Activated CD8-positive, alpha-beta memory T cell treated with anti-CD3 and anti-CD28 coated beads for 48 hours (primary cell): ENCODE results near the gene LCN12.

ENCODE experiments used
- DNase-seq, 3 experiments: peaks; one replicate each; pipeline ENCODE4 v3.0.0-alpha.2; 2020; ENCODE audit warnings: low read depth in 2 of 3, low spot score in 2 of 3

LCN12 gene

DNA sequence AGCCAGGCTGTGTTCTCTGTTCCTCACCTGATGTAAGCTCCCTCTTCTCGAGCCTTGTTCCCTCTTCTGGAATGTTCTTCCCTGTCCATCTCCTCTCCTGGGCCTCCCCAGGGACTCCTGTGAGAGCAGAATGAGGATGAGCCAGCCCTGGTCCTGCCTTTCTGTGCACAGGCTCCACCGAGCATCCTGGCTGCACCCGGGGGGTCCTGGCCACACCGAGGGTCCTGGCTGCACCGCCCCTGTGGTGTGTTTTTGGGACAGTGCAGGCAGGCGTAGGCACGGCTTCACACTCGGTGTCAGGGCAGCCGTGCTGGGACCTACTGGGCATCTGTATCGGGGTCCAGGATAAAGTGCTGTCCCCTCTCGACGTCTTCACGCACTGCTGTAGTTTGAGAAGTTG, 25.3 kb upstream of the LCN12 start:
- DNase-seq = no peak

DNA sequence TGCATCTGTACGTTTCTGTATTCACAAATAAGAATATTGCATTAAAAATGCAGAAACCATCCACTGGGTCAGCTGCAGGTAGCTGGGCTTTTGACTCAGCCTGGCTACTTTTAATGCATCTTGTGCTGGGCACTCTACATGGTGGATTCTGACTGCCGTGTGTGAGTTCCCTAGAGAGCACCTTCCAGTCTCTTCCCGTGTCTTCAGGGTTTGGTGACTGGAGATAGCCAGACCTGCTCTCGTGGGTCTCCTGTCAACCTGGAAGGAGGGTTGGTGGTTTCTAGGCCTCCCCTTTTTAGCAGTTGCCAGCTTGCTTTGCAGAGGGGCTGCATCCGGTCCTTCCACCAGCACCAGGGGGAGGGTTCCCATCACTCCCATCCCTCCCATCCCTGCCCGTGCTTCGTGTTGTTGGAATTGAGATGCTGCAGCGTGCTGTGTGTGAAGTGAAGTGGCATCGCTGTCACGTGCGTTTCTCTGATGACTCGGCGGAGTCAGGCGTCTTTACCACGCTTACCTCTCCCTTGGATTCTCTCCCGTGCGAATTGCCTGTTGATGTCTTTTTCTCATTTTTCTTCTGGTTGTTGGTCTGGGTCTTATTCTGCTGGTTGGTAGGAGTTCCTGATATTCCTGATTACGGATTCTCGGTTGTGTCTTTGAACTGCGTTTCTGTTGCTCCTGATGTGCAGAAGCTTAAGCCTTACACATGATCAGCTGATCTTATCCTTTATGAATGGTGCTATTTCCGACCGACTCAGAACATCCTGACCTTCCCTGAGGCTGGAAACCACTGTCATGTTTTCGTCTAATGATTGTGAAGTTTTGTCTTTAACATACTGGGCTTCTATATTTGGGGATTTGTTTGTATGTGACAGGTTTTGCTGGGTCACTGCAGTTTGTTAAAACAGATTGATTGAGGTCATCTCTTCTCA, 24.5 kb upstream of the LCN12 start:
- DNase-seq = no peak

DNA sequence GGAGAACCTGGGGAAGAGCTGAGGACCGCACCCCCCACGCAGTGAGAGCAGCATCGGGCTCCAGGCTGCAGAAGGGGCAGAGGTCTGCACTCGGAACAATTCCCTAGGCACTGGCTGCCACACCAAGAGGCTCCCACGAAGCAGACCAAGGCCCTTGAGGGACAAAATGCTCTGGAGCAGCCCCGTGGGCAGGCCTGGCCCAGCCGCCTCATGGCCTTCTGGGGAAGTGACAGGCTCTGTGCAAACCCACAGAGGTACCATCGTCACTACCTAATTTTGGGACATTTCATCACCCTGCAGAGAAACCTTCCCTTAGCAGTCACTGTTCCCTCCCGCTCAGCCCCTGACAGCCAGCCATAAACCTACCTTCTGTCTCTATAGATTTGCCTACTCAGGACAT, 23.5 kb upstream of the LCN12 start:
- no peak for DNase-seq

DNA sequence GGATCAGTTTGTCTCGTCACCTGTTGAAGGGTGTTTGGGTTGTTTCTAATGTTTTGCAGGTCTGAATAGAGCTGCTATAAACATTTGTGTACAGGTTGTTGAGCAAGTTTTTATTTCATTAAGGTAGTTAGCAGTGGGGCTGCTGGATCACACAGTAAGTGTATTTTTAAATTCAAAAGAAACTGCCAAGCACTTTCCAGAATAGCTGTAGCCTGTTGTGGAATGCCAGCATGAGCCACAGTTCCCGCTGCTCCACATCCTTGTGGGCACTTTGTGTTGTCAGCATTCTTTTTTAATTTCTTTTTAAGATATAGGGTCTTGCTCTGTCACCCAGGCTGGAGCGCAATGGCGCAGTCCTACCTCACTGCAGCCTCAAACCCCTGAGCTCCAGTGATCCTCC, 22.1 kb upstream of the LCN12 start:
- DNase-seq = no peak

DNA sequence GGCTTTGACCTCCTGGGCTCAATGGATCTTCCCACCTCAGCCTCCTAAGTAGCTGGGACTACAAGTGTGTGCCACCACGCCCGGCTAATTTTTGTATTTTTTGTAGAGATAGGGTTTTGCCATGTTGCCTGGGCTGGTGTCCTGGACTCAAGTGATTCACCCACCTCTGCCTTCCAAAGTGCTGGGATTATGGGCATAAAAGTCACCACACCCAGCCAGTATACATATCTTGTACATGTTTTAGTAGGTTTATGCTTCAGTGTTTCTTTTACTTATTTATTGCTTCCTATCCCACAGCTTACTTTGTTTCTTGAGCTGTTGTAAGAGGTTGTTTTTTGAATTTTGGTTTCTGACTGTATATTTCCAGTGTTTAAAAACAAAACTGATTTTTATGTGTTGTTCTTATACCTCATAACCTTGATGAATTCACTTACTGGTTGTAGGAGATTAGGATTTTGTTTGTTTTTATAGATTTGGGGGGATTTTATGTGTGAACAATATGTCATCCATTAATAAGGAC, 20.4 kb upstream of the LCN12 start:
- no peak for DNase-seq

DNA sequence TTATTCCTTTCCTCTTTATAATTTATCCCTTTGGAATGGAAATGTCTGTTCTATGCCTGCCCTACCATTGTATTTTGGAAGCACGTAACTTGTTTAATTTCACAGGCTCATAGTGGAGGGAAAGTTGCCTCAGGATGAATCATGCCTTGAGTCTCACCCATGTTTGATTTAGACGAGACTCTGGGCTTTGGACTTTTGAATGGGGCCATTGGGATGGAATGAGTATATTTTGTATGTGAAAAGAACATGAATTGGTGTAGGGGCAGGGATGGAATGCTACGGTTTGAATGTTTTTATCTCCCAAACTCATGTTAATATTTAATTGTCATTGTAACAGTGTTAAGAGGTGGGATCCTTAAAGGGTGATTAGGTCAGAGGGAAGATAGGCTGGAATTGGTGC, 17.8 kb upstream of the LCN12 start:
- no peak for DNase-seq

DNA sequence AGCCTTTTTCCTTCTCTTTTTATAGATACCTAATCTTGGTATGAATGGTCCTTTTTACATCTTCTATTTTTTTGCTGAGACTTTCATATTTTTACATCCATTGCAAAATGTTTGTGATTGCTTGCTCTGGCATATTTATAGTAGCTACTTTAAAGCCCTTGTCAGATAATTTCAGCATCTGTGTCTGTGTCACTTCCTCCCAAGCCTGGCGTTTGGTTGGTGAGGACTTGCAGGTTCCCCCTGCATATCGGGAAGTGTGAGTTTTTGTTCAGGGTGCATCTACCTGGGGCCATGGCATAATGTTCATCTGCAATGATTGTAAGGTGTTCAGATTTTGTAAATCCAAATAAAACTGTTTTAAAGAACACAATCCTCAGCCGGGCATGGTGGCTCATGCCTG, 16.4 kb upstream of the LCN12 start:
- DNase-seq = no peak

DNA sequence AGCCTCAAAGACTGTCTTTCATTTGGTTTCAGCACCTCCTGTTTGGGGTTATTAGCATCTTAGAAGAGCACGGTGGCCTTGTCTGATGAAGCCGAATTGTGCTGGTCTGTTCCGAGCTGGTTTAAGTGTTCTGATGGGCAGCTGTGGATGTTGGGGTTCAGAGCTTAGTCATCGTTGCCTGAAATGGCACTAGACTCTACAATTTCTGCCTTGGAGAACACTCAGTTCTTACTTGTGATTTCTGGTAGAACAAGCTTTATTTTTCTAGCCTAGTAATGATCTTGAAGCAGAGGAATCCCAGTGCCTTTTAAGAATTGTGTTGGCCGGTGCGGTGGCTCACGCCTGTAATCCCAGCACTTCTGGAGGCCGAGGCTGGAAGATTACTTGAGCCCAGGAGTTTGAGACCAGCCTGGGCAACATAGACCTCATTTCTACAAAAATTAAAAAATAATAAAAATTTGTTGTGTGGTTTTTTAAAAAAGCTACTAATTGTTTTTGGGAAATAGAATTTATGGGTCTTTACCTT, 15.4 kb upstream of the LCN12 start:
- no peak for DNase-seq

DNA sequence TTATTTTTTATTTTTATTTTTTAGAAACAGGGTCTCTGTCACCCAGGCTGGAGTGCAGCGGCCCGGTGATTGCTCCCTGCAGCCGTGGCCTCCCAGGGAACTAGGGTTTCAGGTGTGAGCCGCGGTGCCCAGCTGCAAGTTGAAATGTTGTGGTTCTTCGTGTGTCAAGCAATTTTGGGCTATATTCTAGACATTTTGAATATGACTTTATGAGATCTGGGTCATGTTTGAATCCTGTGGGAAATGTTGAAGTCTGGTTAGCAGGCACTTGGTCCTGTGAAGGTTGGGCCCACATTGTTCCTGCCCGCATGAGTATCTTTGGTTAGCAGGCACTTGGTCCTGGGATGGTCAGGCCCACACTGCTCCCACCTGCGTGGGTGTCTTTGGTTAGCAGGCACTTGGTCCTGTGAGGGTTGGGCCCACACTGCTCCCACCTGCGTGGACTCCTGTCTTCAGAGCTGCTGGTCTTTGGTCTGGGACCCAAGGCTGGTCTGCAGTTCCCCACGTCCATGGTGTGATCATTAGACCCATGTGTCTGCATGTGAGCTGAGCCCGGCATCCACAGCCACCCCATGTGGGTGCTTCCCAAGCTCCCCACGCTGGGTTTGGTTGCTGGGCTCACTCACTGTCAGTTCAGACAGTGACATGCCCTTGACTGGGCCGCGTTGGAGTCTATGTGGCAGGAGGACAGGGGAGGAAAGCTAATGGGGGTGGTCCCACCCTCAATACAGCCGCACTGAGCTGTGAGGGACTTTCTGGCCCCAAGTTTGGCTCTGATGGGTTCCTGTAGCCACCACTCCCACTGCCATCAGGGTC, 14.7 kb upstream of the LCN12 start:
- DNase-seq = no peak

DNA sequence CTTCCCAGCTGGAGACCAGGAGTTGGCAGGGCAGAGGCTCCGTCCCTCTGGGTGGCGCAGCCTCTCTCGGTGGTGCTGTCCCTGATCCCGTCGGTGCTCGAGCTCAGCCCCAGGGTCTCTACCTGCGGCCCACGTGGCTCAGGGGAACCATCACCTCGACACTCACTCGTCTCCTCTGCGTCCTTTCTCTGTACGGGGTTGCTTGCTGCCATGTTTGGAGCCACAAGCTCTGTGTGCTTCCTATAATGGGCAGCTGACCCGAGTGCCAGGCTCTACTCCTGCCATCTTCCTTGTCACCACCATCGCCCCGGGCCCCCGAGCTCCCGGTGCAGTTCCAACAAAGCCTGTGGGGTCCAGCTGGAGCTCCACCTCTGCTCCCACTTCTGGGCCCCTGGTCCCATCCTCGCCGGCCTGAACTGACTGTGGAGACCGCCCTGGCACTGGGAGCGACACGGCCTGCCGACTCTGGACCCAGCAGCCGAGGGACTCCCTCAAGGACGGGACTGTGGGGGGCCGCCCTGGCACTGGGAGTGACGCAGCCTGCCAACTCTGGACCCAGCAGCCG, 12.6 kb upstream of the LCN12 start:
- no peak for DNase-seq

DNA sequence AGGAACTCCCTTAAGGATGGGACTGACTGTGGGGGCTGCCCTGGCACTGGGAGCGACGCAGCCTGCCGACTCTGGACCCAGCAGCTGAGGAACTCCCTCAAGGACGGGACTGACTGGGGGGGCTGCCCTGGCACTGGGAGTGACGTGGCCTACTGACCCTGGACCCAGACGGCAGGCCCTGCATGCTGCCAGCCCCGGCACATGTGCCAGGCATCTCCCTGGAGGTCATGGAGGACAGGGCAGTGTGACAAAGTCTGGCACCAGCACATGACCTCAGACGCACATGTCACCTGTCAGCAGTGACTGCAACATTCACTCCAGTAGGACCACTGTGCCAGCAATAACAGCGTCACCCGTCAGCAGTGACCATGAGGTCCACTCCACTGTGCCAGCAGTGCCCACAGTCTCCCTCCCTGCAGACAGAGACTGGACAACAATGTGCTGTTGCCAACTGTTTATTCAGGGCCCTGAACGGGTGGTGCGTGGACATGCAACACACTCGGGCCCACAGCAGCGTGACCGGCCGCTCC, 12.0 kb upstream of the LCN12 start:
- no peak for DNase-seq

DNA sequence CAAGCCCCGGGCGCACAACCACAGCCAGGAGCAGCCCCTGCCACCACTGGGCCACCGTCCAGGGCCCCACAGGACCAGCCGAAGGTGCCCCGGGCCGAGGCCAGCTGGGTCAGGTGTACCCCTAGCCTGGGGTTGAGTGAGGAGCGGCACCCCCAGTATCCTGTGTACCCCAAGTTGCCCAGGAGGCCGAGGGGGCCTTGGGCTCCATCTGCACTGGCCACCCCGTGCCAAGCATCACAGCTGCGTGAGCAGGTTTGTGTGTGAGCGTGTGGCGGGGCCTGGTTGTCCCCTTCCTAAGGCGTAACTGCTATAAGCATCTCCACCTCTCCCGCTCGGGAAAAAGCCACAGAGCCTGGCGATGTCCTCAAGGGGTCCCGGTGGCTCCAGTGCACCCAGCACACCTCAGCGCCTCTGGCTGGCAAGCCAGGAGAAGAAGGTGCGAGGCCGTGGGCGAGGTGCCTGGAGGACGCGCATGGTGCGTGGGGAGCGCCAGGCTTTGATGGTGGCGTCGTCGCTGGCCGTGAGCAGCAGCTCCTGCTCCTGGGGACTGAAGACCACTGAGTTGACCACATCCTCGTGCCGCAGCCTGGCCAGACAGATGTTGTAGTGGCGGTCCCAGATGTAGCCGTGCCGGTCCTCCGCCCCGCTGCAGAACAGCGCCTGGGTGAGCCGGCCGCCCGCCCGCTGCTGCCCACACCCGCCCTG, 11.4 kb upstream of the LCN12 start:
- DNase-seq = no peak

DNA sequence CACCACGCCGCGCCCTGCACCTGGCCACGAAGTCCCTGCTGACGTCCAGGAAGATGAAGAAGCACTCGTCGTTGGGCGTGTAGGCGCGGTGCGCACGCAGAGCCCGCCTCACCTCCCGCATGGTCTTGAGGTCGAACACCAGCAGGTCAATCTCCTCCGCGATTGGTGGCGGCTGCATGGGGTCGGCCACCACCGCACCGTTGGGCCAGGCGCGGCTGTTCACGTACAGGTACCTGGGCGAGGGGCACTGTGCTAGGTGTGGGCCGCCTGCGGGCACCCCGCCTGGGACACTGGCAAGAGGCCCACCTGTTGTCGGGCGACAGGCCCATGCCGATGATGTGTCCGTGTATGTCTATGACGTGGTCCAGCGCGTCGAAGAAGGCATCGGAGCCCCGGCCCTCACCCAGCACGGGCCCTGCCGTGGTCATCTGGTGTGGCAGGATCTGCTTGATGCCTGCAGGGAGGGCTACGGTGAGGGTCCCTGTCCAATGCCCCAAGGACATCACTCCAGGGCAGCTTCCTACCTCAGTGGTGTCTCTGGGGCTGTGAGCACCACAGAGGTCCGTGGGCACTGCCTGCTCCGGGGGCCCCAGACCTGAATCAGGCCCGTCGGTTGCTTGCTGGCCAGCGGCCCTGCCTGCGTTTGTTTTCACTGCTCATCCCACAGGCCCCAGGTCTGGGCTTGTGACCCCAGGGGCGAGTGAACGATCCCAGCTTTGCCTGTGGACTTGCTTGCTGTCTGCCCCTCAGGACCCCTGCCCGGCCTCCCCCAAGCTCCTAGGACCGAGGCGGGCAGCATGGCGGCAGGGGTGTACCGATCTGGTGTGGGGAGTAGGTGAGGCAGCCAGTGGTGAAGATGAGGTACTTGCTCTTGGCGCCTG, 10.6 kb upstream of the LCN12 start:
- no peak for DNase-seq

DNA sequence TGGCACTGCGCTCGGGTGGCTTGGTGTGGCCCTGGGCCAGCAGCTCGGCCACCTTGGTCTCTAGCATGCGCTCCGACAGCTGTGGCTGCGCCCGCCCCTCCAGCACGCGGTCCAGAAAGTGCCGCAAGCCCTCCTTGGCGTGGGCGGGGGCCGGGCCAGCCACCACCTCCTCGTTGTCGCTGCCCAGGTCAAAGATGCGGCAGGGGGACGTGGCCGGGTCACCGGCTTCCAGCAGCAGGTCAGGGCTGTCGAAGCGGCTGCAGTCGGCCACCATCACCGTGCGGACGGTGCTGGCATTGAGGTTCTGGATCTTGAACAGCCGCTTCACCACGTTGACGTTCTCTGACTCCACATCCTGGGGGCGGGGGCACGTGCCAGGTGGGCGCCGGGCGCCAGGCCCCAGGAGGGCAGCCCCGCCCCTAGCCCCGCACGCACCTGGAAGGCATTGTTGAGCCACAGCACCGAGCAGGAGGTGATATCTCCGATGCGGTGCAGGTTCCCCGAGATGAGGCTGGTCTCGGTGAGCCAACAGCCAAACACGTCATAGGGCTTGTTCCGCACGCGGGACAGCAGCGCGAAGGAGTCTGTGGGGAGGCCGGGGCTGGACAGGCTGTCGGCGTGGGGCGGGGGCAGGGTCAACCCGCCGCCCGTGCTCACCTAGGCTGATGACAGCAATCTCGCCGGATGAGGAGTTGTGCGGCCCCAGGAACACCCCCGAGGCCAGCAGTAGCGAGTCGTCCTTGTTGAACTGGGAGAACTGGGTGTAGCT, 9.8 kb upstream of the LCN12 start:
- DNase-seq = no peak

DNA sequence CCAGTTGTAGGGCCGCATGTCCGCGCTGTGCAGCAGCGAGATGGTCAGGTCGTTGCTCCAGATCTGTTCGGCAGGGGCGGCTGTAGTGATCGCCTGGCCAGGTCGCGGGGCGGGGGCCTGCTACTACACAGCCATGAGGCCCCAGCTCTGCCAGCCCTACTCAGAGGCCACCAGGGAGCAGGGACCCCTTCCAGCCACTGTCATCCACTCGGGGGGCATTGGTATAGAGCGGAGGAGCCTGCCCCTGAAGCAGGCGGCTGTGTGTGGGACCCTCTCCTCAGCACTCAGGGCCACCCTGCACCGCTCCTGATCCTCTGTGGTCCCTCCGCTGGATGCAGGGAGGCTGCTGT, 9.2 kb upstream of the LCN12 start:
- DNase-seq = no peak

DNA sequence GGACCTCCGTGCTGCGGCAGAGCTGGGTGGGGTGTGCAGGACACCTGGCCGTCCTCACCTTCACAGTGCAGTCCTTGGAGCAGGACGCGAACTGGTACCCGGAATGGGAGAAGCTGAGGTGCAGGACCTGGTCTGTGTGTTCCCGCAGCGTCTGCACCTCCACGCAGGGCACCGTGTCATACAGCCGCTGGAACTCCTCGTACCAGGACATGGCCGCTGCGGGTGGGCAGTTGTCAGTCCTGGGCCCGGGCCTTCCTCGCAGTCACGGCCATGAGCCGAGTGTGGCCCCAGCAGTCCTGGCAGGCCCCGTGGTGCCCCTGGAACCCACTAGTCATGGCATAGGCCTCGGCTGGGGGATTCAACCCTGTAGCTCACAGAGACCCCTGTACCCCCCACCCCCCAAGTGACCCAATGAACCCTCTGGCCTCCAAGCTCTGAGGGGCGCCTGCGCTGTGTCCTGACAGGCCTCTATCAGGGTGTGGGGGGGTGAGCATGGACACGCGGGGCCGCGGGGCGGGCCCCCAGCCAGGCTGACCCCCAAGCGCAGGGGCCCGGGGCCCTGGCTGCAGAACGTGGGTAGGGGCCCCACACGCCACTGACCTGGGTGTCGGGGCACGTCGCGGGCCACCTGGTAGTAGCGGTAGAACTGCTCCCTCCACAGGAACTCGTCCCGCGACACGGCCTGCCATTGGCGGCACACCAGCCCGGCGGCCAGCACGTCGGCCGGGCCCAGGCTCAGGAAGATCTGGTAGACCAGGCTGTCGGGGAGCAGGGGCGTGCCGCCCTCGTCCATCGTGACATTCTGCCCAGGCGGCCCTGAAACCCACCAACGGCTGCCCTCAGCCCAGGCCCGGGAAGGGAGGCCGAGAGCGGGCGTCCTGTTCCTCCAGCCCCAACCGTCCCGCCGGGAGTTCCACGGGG, 8.5 kb upstream of the LCN12 start:
- peak in 1 of 3 experiments; percentile 39 for DNase-seq

DNA sequence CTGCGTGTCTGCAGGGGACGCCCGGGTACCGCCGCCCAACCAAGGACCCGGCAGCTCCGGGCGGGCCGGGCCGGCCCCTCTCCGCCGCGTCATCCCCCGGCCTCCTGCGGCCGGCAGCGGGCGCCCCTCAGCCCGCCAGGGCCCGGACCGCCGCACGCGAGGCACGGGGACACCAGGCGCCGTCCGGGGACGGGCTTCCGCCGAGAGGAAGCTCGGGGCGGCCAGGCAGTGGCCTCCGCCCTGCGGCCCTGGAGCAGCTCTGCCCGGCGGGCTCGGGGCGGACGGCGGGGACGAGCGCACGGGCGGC, 7.9 kb upstream of the LCN12 start:
- no peak for DNase-seq
